ENCODE results near the gene BRCA1.
"Not testable (repeated sequence)": the region's sequence is repeated elsewhere in the genome, so short reads cannot be mapped to it uniquely, and the experiment has no call there.

BRCA1 gene

GRCh38 chr17:43015579-43015978, 109.6 kb downstream of the BRCA1 start:
- WGBS (ENCODE audit: insufficient coverage, insufficient read length), result no CpG with 5 or more reads among the region's 9 CpGs
- no peak overlapping the region for H3K27ac ChIP-seq (ENCODE audit: low read length)
- peaks cover 27% of the 10 kb centered on the region for H3K36me3 ChIP-seq (ENCODE audit: control insufficient read depth, insufficient read depth, low read length)
- H3K9me3 ChIP-seq (ENCODE audit: control insufficient read depth, insufficient read depth, low read length), result no peaks in the 10 kb centered on the region
- DNase-seq (ENCODE audit: low read depth, low spot score), result no peak
- no peak overlapping the region for H3K4me3 ChIP-seq (ENCODE audit: low read length)
- peaks cover 7% of the 10 kb centered on the region; the same call in 1 of the 2 replicates for H3K4me1 ChIP-seq (ENCODE audit: control insufficient read depth, insufficient read depth, low read length)
- H3K27me3 ChIP-seq (ENCODE audit: control insufficient read depth, insufficient read depth, low read length), result no peaks in the 10 kb centered on the region

- no peaks in the 10 kb centered on the region for H3K9me3 ChIP-seq (ENCODE audit: control insufficient read depth, insufficient read depth, low read length)
- no peaks in the 10 kb centered on the region for H3K27me3 ChIP-seq (ENCODE audit: control insufficient read depth, insufficient read depth, low read length)
- H3K4me3 ChIP-seq (ENCODE audit: low read length), result no peak overlapping the region
- peaks cover 27% of the 10 kb centered on the region for H3K36me3 ChIP-seq (ENCODE audit: control insufficient read depth, insufficient read depth, low read length)
- no peak overlapping the region for H3K27ac ChIP-seq (ENCODE audit: low read length)
- H3K4me1 ChIP-seq (ENCODE audit: control insufficient read depth, insufficient read depth, low read length), result peaks cover 7% of the 10 kb centered on the region; the same call in 1 of the 2 replicates
- no CpG with 5 or more reads among the region's 8 CpGs for WGBS (ENCODE audit: insufficient coverage, insufficient read length)
- no peak for DNase-seq (ENCODE audit: low read depth, low spot score)
Observed at GRCh38 chr17:43014649-43015542, 110.3 kb downstream of the BRCA1 start.

DNA sequence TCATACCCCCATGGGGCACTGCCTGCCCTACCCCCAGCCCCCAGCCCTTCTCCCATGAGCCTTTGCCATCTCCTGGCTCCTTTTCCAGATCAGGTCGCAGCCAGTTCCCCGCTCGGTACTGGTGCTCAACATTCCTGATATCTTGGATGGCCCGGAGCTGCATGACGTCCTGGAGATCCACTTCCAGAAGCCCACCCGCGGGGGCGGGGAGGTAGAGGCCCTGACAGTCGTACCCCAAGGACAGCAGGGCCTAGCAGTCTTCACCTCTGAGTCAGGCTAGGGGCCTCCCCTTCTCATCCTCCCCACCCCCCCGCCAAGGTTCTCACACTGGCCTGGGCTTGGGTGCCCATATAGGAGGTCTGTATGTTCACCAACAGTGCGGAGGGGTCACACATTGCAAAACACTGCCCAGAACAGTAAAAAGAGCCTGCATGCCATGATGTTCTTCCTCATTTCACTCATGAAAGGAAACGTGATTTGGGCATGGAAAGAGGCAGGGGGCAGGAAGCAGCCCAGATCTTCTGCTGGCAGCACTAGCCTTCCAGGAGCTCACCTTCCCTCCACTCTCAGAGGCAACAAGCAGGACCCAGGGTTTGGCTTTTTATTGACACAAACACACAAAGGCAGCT, 111.0 kb downstream of the BRCA1 start:
- Histone ChIP-seq H3K4me3 (ENCODE audit: low read length) (no peak overlapping the region), H3K9me3 (ENCODE audit: control insufficient read depth, insufficient read depth, low read length) (no peaks in the 10 kb centered on the region), H3K4me1 (ENCODE audit: control insufficient read depth, insufficient read depth, low read length) (peaks cover 7% of the 10 kb centered on the region; the same call in 1 of the 2 replicates), H3K27me3 (ENCODE audit: control insufficient read depth, insufficient read depth, low read length) (no peaks in the 10 kb centered on the region), H3K27ac (ENCODE audit: low read length) (no peak overlapping the region), H3K36me3 (ENCODE audit: control insufficient read depth, insufficient read depth, low read length) (peaks cover 27% of the 10 kb centered on the region)
- DNase-seq (ENCODE audit: low read depth, low spot score), result no peak
- WGBS (ENCODE audit: insufficient coverage, insufficient read length), result no CpG with 5 or more reads among the region's 12 CpGs

DNA sequence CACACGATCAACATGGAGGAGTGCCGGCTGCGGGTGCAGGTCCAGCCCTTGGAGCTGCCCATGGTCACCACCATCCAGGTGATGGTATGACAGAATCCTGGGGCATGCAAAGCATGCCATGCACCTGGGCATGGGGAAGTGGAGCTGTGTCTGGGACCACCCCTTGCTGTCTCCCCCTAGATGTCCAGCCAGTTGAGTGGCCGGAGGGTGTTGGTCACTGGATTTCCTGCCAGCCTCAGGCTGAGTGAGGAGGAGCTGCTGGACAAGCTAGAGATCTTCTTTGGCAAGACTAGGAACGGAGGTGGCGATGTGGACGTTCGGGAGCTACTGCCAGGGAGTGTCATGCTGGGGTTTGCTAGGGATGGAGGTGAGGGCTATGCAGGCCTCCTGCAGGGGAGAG, 111.9 kb downstream of the BRCA1 start:
- no CpG with 5 or more reads among the region's 8 CpGs for WGBS (ENCODE audit: insufficient coverage, insufficient read length)

DNA sequence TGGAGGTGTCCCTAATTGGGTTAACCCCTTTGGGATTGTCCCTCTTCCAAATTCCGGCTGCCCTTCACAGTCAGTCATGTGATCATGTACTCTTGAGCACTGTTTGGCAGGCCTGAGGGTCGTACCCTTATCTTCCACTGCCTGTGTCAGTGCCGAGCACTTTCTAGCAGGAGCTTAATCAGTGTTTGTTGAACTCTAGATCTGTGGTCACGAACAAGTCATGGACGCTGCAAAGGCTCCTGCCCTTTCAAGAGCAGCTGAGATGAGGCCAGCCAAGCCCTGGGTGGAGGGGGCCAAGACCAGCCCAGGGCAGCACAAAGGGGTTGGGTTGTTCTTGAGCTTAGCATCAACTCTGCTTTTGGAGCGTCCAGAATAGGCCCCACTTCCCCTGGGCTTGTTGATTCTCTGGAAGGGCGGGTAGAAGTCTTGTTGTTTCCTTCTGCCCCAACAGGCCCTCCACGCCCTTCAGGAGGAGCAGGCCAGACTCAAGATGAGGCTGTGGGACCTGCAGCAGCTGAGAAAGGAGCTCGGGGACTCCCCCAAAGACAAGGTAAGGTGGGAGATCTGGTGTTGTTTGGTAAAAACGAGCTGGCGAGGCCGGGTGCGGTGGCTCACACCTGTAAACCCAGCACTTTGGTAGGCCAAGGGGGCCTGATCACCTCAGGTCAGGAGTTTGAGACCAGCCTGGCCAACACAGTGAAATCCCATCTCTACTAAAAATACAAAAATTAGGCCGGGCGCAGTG, 113.3 kb downstream of the BRCA1 start:
- no peak for DNase-seq (ENCODE audit: low read depth, low spot score)
- Histone ChIP-seq H3K4me3 (ENCODE audit: low read length) (no peak overlapping the region), H3K27me3 (ENCODE audit: control insufficient read depth, insufficient read depth, low read length) (no peaks in the 10 kb centered on the region), H3K9me3 (ENCODE audit: control insufficient read depth, insufficient read depth, low read length) (no peaks in the 10 kb centered on the region), H3K4me1 (ENCODE audit: control insufficient read depth, insufficient read depth, low read length) (peaks cover 7% of the 10 kb centered on the region; the same call in 1 of the 2 replicates), H3K27ac (ENCODE audit: low read length) (no peak overlapping the region), H3K36me3 (ENCODE audit: control insufficient read depth, insufficient read depth, low read length) (peaks cover 16% of the 10 kb centered on the region; the same call in 1 of the 2 replicates)
- no CpG with 5 or more reads among the region's 15 CpGs for WGBS (ENCODE audit: insufficient coverage, insufficient read length)

More for the DNA sequence above, 111.9 kb downstream of the BRCA1 start:
- Histone ChIP-seq H3K27ac (ENCODE audit: low read length) (no peak overlapping the region), H3K9me3 (ENCODE audit: control insufficient read depth, insufficient read depth, low read length) (no peaks in the 10 kb centered on the region), H3K36me3 (ENCODE audit: control insufficient read depth, insufficient read depth, low read length) (peaks cover 24% of the 10 kb centered on the region), H3K4me3 (ENCODE audit: low read length) (no peak overlapping the region), H3K4me1 (ENCODE audit: control insufficient read depth, insufficient read depth, low read length) (peaks cover 7% of the 10 kb centered on the region; the same call in 1 of the 2 replicates), H3K27me3 (ENCODE audit: control insufficient read depth, insufficient read depth, low read length) (no peaks in the 10 kb centered on the region)
- DNase-seq (ENCODE audit: low read depth, low spot score), result no peak

DNA sequence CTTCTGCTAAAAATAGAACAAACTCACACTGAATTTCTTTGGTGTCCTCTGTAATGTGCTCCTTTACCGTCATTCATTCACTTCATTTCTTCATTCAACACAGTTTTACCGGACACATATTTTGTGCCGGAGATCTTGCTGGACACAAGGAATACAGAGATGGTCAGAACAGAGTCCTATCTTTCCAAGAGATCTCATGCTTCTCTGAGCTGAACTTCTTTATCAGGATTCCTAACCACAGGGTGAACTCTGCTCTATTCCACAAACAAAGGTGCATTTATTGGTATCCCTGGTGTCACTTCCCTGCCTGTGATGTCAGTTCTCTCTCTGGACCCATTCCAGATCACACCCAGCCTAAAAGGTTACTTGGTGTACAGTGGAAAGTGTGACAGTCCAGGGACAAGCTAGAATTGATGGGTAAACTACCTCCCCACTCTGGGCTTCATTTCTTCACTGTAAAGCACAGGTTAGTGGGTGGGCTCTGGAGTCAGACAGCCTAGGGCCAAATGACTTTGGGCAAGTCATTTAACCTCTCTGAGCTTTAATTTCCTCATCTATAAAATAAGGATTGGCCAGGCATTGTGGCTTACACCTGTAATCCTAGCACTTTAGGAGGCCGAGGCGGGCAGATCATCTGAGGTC, 114.4 kb downstream of the BRCA1 start:
- H3K4me3 ChIP-seq (ENCODE audit: low read length), result no peak overlapping the region
- H3K9me3 ChIP-seq (ENCODE audit: control insufficient read depth, insufficient read depth, low read length), result no peaks in the 10 kb centered on the region
- DNase-seq (ENCODE audit: low read depth, low spot score), result no peak
- no peak overlapping the region for H3K27ac ChIP-seq (ENCODE audit: low read length)
- peaks cover 9% of the 10 kb centered on the region; the same call in 1 of the 2 replicates for H3K36me3 ChIP-seq (ENCODE audit: control insufficient read depth, insufficient read depth, low read length)
- WGBS (ENCODE audit: insufficient coverage, insufficient read length), result no CpG with 5 or more reads among the region's 5 CpGs
- H3K27me3 ChIP-seq (ENCODE audit: control insufficient read depth, insufficient read depth, low read length), result no peaks in the 10 kb centered on the region
- H3K4me1 ChIP-seq (ENCODE audit: control insufficient read depth, insufficient read depth, low read length), result peaks cover 6% of the 10 kb centered on the region; the same call in 1 of the 2 replicates

- Histone ChIP-seq H3K27me3 (ENCODE audit: control insufficient read depth, insufficient read depth, low read length) (no peaks in the 10 kb centered on the region), H3K36me3 (ENCODE audit: control insufficient read depth, insufficient read depth, low read length) (peaks cover 14% of the 10 kb centered on the region; the same call in 1 of the 2 replicates), H3K9me3 (ENCODE audit: control insufficient read depth, insufficient read depth, low read length) (no peaks in the 10 kb centered on the region), H3K4me1 (ENCODE audit: control insufficient read depth, insufficient read depth, low read length) (0 out of 2 replicates have a peak, but pooled peaks cover 1% of the 10 kb centered on the region), H3K27ac (ENCODE audit: low read length) (no peak within 1 kb of the TSS), H3K4me3 (ENCODE audit: low read length) (peak within 1 kb of the TSS; percentile 4; the same call in 1 of the 2 replicates)
- WGBS (ENCODE audit: insufficient coverage, insufficient read length), result no CpG with 5 or more reads among the region's 18 CpGs
- DNase-seq (ENCODE audit: low read depth, low spot score), result no peak
Observed at GRCh38 chr17:43006639-43007551, 118.3 kb downstream of the BRCA1 start, which contains the start of gene IFI35. IFI35 (plus strand) TSS chr17:43006784; CDS start chr17:43006948, 164 bp downstream.

GRCh38 chr17:43003542-43004172, 121.5 kb downstream of the BRCA1 start:
- WGBS (ENCODE audit: insufficient coverage, insufficient read length), result no CpG with 5 or more reads among the region's 5 CpGs
- Histone ChIP-seq H3K36me3 (ENCODE audit: control insufficient read depth, insufficient read depth, low read length) (peaks cover 30% of the 10 kb centered on the region), H3K4me3 (ENCODE audit: low read length) (no peak overlapping the region), H3K27me3 (ENCODE audit: control insufficient read depth, insufficient read depth, low read length) (no peaks in the 10 kb centered on the region), H3K27ac (ENCODE audit: low read length) (no peak overlapping the region), H3K9me3 (ENCODE audit: control insufficient read depth, insufficient read depth, low read length) (no peaks in the 10 kb centered on the region), H3K4me1 (ENCODE audit: control insufficient read depth, insufficient read depth, low read length) (0 out of 2 replicates have a peak, but pooled peaks cover 3% of the 10 kb centered on the region)
- no peak for DNase-seq (ENCODE audit: low read depth, low spot score)

DNA sequence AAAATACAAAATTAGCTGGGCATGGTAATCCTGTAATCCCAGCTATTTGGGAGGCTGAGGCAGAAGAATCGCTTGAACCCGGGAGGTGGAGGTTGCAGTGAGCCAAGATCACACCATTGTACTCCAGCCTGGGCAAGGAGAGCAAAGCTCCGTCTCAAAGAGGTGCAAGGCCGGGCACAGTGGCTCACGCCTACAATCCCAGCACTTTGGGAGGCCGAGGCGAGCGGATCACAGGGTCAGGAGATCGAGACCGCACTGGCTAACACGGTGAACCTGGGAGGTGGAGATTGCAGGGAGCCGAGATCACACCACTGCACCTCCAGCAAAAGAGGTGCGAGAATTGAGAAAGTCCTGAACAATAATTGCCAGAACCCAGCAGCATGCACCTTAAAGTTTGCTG, 124.3 kb downstream of the BRCA1 start:
- not testable (repeated sequence) for H3K27ac ChIP-seq (ENCODE audit: low read length); DNase-seq (ENCODE audit: low read depth, low spot score)
- peaks cover 30% of the 10 kb centered on the region for H3K36me3 ChIP-seq (ENCODE audit: control insufficient read depth, insufficient read depth, low read length)

More for the DNA sequence above, 124.3 kb downstream of the BRCA1 start:
- not testable (repeated sequence) for H3K4me3 ChIP-seq (ENCODE audit: low read length); H3K9me3 ChIP-seq (ENCODE audit: control insufficient read depth, insufficient read depth, low read length); H3K27me3 ChIP-seq (ENCODE audit: control insufficient read depth, insufficient read depth, low read length); H3K4me1 ChIP-seq (ENCODE audit: control insufficient read depth, insufficient read depth, low read length)
- WGBS (ENCODE audit: insufficient coverage, insufficient read length), result no CpG with 5 or more reads among the region's 13 CpGs
